Tibial nerve (tissue), 4 donors: ENCODE measurements around the gene TMCC1. TPM values are rescaled to one million over a fixed set of nuclear protein-coding genes. Genes with fewer than 3 reads are reported as not detected.

Experiments
- DNase-seq, 2 donors: peaks; one replicate each; pipeline ENCODE4 v3.0.0-alpha.2; 2019; ENCODE audit warnings: low spot score in 2 of 2
- H3K27ac ChIP-seq, 4 donors: fragments of 200-600 bp; sonication (generic) in 3 of 4; one replicate each; pipeline ENCODE4 v1.5.1; 2017 to 2019; ENCODE audit warnings: mild to moderate bottlenecking in 1 of 4
- H3K27me3 ChIP-seq, 2 donors: fragments of 200-600 bp; sonication (generic) in 1 of 2; one replicate each; pipeline versions ENCODE4 v1.5.1 to v1.6.0; 2017 to 2019
- H3K36me3 ChIP-seq, 3 donors: fragments of 200-600 bp; sonication (generic); one replicate each; pipeline ENCODE4 v1.5.1; 2018 to 2019
- H3K4me1 ChIP-seq, 4 donors: fragments of 200-600 bp; sonication (generic) in 3 of 4; one replicate each; pipeline ENCODE4 v1.5.1; 2017 to 2019
- H3K4me3 ChIP-seq, 4 donors: fragments of 200-600 bp; sonication (generic) in 3 of 4; one replicate each; pipeline ENCODE4 v1.5.1; 2017 to 2019; ENCODE audit warnings: mild to moderate bottlenecking in 1 of 4, moderate library complexity in 1 of 4
- H3K9me3 ChIP-seq, 4 donors: fragments of 200-600 bp; sonication (generic) in 3 of 4; one replicate each; pipeline ENCODE4 v1.5.1; 2017 to 2019
- CTCF ChIP-seq, 5 experiments: fragments of 200-600 bp in 3 of 5; fragments of 450-650 bp in 2 of 5; sonication (generic) in 3 of 5; IDR thresholded peaks; one replicate each; pipeline ENCODE4 v1.5.1; 2016 to 2019; ENCODE audit warnings: antibody characterized with exemption in 5 of 5, mild to moderate bottlenecking in 3 of 5, moderate library complexity in 2 of 5
- EP300 ChIP-seq, 2 donors: sonication (generic); formaldehyde crosslinking; IDR thresholded peaks; one replicate each; pipeline ENCODE4 v1.6.1; 2017; ENCODE audit warnings: antibody characterized with exemption in 2 of 2, mild to moderate bottlenecking in 1 of 2
- POLR2A ChIP-seq, 2 donors: fragments of 450-650 bp; IDR thresholded peaks; one replicate each; pipeline ENCODE4 v1.6.1; 2017; ENCODE audit warnings: antibody characterized with exemption in 2 of 2, mild to moderate bottlenecking in 2 of 2, moderate library complexity in 2 of 2
- WGBS, 2 donors: methylation state at CpG; one replicate each; pipeline ENCODE4 v1.1.5; 2018; 5-methylcytosine and 5-hydroxymethylcytosine counted together
- total RNA-seq, 4 donors: library from RNA; depleted of rRNA; stranded (reverse); fragments of >200 nt; gene quantifications; one replicate each; pipeline ENCODE4 v1.1.0, GENCODE V29; 2016

Gene TMCC1
- total RNA-seq, 4 donors from 2014 or later = 19.9 to 27.9 (median 23.1) TPM

- no peak for TF ChIP-seq POLR2A (IDR thresholded peaks at IDR 0.05)
- TF ChIP-seq EP300 (IDR thresholded peaks at IDR 0.05) = no peak
- no peak for TF ChIP-seq CTCF (IDR thresholded peaks at IDR 0.05)
- no peak for DNase-seq
Measured at GRCh38 chr3:129822241-129822640, 71.3 kb downstream of the TMCC1 start.

GRCh38 chr3:129820587-129820986 is 72.9 kb downstream of the TMCC1 start:
- no peak overlapping the region for H3K4me3 ChIP-seq
- H3K27me3 ChIP-seq = no peaks in the 10 kb centered on the region
- TF ChIP-seq POLR2A (IDR thresholded peaks at IDR 0.05) (no peak), CTCF (IDR thresholded peaks at IDR 0.05) (no peak), EP300 (IDR thresholded peaks at IDR 0.05) (no peak)
- DNase-seq = no peak
- peaks cover 0 to 23% (median 2%) of the 10 kb centered on the region in 4 donors for H3K4me1 ChIP-seq
- no peaks in the 10 kb centered on the region for H3K9me3 ChIP-seq
- WGBS, 2 donors = 41 to 43% methylated on average over 4 of the region's 4 CpGs
- peak overlapping the region in 1 of 4 donors; percentile 13 for H3K27ac ChIP-seq
- H3K36me3 ChIP-seq = peaks cover 0 to 4% (median 0%) of the 10 kb centered on the region in 3 donors

More at GRCh38 chr3:129822241-129822640, 71.3 kb downstream of the TMCC1 start:
- H3K4me1 ChIP-seq = peaks cover 0 to 32% (median 2%) of the 10 kb centered on the region in 4 donors
- peak overlapping the region in 1 of 4 donors; percentile 61 for H3K27ac ChIP-seq
- no peaks in the 10 kb centered on the region for H3K27me3 ChIP-seq
- H3K4me3 ChIP-seq = no peak overlapping the region
- no peaks in the 10 kb centered on the region for H3K9me3 ChIP-seq
- 83 to 93% methylated on average over 1 of the region's 1 CpG for WGBS, 2 donors
- H3K36me3 ChIP-seq = peaks cover 0 to under 1% (median 0%) of the 10 kb centered on the region in 3 donors

GRCh38 chr3:129812589-129812988 is 80.9 kb downstream of the TMCC1 start:
- H3K4me1 ChIP-seq = peaks cover 0 to 10% (median 3%) of the 10 kb centered on the region in 4 donors
- no peaks in the 10 kb centered on the region for H3K27me3 ChIP-seq
- 81 to 82% methylated on average over 3 of the region's 3 CpGs for WGBS, 2 donors
- peaks cover 0 to 4% (median 0%) of the 10 kb centered on the region in 3 donors for H3K36me3 ChIP-seq
- DNase-seq = no peak
- H3K4me3 ChIP-seq = no peak overlapping the region
- TF ChIP-seq EP300 (IDR thresholded peaks at IDR 0.05) (no peak), POLR2A (IDR thresholded peaks at IDR 0.05) (no peak), CTCF (IDR thresholded peaks at IDR 0.05) (no peak)
- H3K9me3 ChIP-seq = no peaks in the 10 kb centered on the region
- no peak overlapping the region for H3K27ac ChIP-seq

GRCh38 chr3:129809297-129809696 is 84.2 kb downstream of the TMCC1 start:
- Histone ChIP-seq H3K4me1 (peaks cover 0 to 13% (median 3%) of the 10 kb centered on the region in 4 donors), H3K27ac (no peak overlapping the region), H3K9me3 (no peaks in the 10 kb centered on the region), H3K4me3 (no peak overlapping the region), H3K36me3 (no peaks in the 10 kb centered on the region), H3K27me3 (no peaks in the 10 kb centered on the region)
- TF ChIP-seq EP300 (IDR thresholded peaks at IDR 0.05) (no peak), CTCF (IDR thresholded peaks at IDR 0.05) (no peak)
- no peak for DNase-seq

- Histone ChIP-seq H3K36me3 (no peaks in the 10 kb centered on the region), H3K4me1 (peaks cover 0 to 33% (median 20%) of the 10 kb centered on the region in 4 donors), H3K9me3 (no peaks in the 10 kb centered on the region), H3K27ac (no peak overlapping the region), H3K4me3 (no peak overlapping the region), H3K27me3 (no peaks in the 10 kb centered on the region)
- no peak for DNase-seq
- TF ChIP-seq POLR2A (IDR thresholded peaks at IDR 0.05) = no peak
- TF ChIP-seq EP300 (IDR thresholded peaks at IDR 0.05) = no peak
- 95 to 96% methylated on average over 4 of the region's 4 CpGs for WGBS, 2 donors
Measured at GRCh38 chr3:129796146-129796545, 97.4 kb downstream of the TMCC1 start.
